LNCAP (cell line): ENCODE results near the gene COPG2.

ENCODE experiments used
- TF ChIP-seq, protein P1 (sequence below): fragments of 450-650 bp; IDR thresholded peaks from 2 replicates; pipeline ENCODE4 v1.5.1; 2017; ENCODE audit warnings: mild to moderate bottlenecking

COPG2 gene

GRCh38 chr7:130473876-130474275 is 194.7 kb downstream of the COPG2 start:
- TF ChIP-seq, protein P1, sequence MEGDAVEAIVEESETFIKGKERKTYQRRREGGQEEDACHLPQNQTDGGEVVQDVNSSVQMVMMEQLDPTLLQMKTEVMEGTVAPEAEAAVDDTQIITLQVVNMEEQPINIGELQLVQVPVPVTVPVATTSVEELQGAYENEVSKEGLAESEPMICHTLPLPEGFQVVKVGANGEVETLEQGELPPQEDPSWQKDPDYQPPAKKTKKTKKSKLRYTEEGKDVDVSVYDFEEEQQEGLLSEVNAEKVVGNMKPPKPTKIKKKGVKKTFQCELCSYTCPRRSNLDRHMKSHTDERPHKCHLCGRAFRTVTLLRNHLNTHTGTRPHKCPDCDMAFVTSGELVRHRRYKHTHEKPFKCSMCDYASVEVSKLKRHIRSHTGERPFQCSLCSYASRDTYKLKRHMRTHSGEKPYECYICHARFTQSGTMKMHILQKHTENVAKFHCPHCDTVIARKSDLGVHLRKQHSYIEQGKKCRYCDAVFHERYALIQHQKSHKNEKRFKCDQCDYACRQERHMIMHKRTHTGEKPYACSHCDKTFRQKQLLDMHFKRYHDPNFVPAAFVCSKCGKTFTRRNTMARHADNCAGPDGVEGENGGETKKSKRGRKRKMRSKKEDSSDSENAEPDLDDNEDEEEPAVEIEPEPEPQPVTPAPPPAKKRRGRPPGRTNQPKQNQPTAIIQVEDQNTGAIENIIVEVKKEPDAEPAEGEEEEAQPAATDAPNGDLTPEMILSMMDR: no peak

GRCh38 chr7:130473289-130473688 is 195.3 kb downstream of the COPG2 start:
- TF ChIP-seq, protein P1: no peak

DNA sequence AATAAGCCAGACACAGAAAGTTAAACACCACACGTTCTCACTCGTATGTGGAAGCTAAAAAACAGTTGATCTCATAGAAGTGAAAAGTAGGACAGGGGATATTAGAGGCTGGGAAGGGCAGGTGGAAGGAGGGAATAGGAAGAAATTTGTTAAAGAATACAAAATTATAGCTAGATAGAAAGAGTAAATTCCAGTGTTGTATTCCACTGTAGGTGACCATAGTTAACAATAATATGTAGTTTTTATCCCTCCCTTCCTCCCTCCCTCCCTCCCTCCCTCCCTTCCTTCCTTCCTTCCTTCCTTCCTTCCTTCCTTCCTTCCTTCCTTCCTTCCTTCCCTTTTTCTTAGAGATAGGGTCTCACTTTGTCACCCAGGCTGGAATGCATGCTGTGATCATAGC is 196.6 kb downstream of the COPG2 start:
- TF ChIP-seq, protein P1: no peak

DNA sequence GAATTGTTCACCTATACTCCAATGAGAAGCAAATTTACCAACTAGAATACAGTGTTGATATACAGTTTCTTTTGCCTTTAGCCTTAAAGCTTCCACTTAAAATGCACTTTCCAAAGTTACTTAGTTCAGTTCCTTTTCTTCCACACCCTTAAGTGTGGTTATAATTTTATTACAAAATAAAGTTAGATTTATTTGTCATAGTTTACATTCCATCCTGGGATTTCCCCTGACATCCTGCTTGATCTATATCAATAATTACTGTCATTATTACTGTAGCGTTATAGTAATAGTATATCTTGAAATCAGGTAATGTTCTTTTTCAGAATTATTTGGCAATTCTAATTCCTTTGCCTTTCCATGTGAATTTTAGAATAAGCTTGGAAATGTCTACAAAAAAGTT is 199.9 kb downstream of the COPG2 start:
- TF ChIP-seq, protein P1: no peak

DNA sequence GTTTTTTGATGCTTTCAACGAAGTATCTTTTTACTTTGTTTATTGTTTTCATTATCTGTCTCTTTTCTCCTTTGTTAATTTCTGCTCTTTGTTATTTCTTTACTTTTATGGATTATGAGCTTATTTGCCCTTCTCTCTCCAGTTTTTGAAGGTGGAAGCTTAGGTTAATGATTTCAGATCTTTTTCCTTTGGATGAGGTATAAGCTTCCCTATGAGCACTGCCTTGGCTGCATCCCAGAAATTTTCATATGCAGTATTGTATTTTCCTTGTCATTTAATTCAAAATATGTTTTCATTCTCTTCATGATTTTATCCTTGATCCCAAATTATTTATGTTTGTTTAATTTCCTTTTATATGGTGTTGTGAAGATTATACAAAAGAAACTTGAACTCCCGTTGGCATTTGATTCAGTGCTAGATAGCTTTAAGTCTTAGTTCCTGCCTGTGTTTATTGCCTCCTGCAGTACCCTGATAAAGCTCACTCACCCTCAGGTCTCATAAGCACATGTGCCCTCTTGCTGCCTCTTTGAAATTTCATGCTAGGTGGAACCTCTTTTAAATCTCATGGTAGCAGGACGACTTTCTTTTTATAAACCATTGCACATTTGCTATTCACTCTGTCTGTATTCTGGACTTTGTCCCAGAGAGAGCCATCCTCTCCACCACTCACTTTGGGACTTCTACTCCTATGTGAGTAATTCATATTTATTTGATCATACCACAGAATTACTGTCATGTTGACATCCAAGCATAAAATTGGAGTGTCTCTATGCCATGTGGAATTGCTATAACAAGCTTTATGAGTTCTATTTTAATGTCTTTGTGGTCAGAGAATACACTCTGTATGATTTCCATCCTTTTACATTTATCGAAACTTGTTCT is 204.8 kb downstream of the COPG2 start:
- TF ChIP-seq, protein P1: no peak

- TF ChIP-seq, protein P1: no peak
Observed at GRCh38 chr7:130461272-130461671, 207.3 kb downstream of the COPG2 start.

- TF ChIP-seq, protein P1: no peak
Observed at GRCh38 chr7:130458257-130458656, 210.3 kb downstream of the COPG2 start.
